Lung microvascular endothelial cell (primary cell): ENCODE data around the gene CMA1. TPM values are rescaled to one million over a fixed set of nuclear protein-coding genes. Genes with fewer than 3 reads are reported as not detected.

ENCODE experiments used
- DNase-seq, 2 donors: peaks; one replicate each; pipeline versions ENCODE4 v3.0.0 to v3.0.0-alpha.2; 2010; ENCODE audit warnings: low read depth in 2 of 2
- total RNA-seq: library from RNA; depleted of rRNA; stranded (reverse); fragments of >200 nt; gene quantifications from 2 replicates; pipeline ENCODE4 v1.2.1, GENCODE V29; 2014

CMA1 gene
- total RNA-seq, 1 donor from 2014 or later = not detected

DNA sequence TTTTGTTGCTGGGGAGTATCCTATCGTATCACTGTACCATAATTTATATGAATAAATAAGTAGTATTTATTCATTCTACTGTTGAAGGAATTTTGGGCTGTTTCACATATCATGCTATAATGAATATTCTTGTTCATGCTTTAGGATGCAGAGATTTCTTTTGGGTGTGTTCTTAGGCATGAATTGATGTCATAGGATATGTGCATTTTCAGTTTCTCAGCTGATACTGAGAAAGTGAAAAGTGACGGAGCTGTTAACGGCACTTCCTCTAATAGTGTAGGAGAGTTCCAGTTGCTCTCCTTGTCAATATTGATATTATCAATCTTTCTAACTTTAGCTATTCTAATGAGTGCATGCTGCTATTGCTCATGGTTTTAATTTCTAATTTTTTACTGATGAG lies 42.3 kb downstream of the CMA1 start:
- no peak for DNase-seq

DNA sequence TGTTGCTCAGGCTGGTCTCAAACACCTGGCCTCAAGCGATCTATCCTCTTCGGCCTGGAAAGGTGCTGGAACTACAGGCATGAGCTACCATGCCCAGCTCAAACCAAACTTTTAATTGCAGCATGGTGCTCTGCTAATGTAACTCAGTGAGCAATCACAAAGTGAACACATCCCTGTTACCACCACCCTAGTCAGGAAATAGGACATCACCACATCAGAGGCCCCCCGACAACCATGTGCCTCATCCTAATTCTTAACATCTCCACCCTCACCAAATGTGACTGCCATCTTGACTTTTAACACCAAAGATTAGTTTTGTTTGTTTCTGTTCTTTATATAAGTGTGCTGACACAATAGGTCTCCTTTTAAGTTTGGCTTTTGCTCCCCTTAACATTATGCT lies 42.7 kb downstream of the CMA1 start:
- no peak for DNase-seq

DNA sequence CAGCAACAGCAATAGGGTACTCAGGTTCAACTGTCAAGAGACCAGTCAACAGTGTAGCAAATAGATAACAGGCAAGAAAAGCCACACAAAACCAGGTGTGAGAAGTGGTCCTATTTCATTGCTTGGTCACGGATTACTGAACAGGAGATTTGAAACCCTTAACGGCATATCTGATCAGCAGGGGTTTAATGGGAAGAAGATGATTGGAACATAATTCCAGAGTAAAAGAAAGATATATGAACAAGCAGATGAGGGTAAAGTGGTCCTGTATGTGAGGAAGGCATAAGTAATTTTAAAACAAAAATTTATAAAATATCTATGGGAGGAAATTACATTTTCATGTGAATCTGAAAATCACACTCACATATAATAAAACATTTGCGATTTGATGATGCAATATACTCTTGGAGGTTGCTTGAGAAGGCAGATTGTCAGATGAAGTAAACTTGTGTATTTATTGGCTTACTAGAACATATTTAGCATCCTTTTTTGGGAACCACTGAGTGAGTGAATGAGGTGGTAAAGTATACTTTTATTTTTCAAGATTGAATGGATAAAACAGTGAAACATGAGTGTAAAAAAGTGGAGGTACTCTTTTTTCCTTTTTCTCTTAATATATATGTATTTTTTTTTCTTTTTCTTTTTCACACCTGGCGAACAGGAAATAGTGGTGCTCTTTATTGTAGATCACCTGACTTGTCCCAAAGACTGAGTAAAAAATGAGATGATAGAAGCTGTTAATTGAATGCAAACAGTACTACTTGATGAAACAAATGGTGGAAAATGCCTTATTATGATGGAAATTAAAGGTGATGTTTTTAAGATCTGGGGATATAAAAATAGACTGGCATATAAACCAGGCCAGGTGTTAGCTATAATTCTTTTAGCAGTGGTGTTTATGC lies 43.9 kb downstream of the CMA1 start:
- DNase-seq = no peak

DNA sequence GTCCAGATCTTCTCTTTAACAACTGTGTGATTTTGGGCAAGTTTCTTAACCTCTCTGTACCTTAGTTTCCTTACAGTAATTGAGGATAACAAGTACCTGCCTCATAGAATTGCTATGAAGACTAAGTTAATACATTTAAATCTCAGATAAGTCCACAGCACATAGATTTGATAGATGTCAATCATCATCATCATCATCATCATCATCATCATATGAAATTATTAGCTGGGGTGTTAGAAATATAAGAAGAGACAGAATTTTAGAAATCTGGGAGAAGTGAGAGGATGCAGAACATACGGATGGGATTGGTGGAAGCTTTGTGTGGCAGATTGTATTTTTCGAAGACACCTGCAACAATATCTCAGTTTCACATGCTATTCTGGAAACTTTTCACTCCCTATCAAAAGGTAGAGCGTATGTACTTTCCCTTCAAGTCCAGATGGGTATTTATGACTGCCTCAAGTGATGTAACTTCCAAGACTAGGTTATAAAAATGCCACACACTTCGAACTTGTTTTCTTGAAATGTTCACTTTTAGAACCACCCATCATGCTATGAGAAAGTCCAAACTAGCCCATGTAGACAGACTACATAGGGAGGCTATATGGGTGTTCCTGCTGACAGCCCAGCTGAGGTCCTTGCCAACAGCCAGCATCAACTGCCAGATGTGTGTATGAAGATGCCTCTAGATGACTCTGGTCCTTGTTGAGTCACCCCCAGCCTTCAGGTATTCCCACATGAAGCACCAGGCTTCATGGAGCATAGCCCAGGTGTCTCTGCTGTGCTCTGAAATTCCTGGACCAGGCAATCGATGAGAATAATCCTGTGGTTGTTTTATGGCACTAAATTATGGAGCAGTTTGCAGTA lies 44.8 kb downstream of the CMA1 start:
- DNase-seq = no peak

DNA sequence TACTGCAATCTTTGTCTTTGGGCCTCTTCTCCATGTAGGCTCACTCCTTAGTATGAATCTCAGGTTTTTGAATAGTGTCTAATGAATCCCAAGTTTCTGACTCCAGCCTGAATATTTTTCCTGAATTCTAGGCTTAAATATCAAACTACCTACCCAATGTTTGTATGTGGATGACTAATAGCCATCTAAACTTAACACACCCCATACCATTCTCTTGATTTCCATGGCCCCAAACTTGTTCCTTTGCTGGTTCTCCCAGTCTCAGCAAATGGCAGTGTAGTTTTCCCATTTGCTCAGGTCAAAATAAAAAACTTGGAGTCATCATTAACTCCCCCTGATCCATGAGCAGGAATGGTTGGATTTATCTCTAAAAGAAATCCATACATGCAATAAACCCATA lies 46.7 kb downstream of the CMA1 start:
- no peak for DNase-seq

DNA sequence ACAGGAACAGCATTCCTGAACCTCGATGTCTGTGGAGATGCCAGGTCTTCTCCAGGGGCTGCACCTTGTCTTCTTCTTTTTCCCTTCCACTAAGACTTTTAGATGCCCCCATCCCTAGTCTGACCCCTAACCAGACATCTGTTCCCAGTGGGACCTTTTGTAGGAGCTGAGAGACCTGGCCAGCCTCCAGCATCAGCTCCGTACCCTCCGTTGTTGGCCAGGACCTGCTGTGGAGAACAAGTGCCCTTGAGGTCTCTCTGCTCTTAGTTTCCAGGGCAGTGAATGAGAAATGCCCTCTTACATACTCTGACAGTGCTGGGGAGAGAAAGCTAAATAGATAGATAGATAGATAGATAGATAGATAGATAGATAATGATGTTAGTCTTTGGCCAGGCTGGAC lies 48.7 kb downstream of the CMA1 start:
- DNase-seq = no peak

DNA sequence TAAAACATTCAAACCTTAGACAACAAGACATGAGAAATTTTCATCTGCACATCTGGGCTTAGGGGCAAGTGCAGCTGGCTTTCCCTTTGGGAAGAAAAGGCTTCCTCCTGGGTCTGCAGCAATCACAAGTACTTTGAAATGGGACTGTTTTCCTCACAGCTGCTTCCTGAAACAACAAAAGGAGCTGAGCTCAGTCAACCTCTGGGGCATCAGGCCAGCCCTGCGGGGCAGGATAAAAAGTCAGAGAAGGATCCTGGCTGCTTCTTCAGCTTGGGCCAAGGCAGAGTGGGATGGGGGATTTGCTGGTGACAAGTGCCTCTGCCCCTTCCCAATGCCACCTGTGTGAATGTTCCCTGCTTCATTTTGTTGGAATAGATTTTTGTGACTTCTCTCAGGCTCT lies 49.3 kb downstream of the CMA1 start:
- peak in 1 of 2 donors; percentile 73 for DNase-seq

DNA sequence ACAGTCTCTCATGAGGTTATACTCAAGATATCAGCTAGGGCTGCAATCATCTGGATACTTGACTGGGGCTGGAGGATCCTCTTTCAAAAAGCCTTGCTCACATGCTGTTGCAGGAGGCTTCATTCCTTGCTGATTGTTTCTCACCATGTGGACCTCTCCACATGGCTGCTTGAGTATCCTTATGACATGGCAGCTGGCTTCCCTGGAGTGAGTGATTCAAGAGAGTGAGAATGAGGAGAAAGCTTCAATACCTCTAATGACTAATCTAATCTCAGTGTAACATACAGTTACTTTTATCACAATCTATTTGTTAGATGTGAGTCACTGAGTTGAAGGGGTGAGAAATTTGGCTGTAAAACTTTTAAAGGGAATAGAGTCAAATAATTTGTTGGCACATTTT lies 51.1 kb downstream of the CMA1 start:
- DNase-seq = no peak

Other genes starting within 250 kb of the CMA1 start
- gene TGM1, start 245.1 kb downstream of the CMA1 start, total RNA-seq = under 0.01 and 0.20 TPM in 2 replicates
- gene RABGGTA, start 236.7 kb downstream of the CMA1 start, total RNA-seq = 11.8 and 17.3 TPM in 2 replicates
- gene DHRS1, start 208.5 kb downstream of the CMA1 start, total RNA-seq = 6.3 and 8.7 TPM in 2 replicates
- gene NOP9, start 208.4 kb downstream of the CMA1 start, total RNA-seq = 15.7 and 20.4 TPM in 2 replicates
- gene CIDEB, start 200.3 kb downstream of the CMA1 start, total RNA-seq = 1.3 and 2.6 TPM in 2 replicates
- 2.0 and 2.8 TPM in 2 replicates for gene LTB4R2, start 198.1 kb downstream of the CMA1 start, total RNA-seq
- gene LTB4R, start 196.8 kb downstream of the CMA1 start, total RNA-seq = 2.0 and 2.2 TPM in 2 replicates
- 34.9 and 60.1 TPM in 2 replicates for gene ADCY4, start 173.2 kb downstream of the CMA1 start, total RNA-seq
- gene RIPK3, start 168.3 kb downstream of the CMA1 start, total RNA-seq = 0.60 and 0.65 TPM in 2 replicates
- gene NFATC4, start 140.1 kb downstream of the CMA1 start, total RNA-seq = 0.60 and 0.87 TPM in 2 replicates
- gene NYNRIN, start 109.3 kb downstream of the CMA1 start, total RNA-seq = 1.4 and 4.1 TPM in 2 replicates
- 0.20 and 0.22 TPM in 2 replicates for gene CBLN3, start 78.6 kb downstream of the CMA1 start, total RNA-seq
- 30.3 and 45.8 TPM in 2 replicates for gene KHNYN, start 78.3 kb downstream of the CMA1 start, total RNA-seq
- 6.5 and 7.3 TPM in 2 replicates for gene SDR39U1, start 65.5 kb downstream of the CMA1 start, total RNA-seq
- gene CTSG, start 68.0 kb upstream of the CMA1 start, total RNA-seq = not detected in 2 replicates
- gene GZMH, start 101.4 kb upstream of the CMA1 start, total RNA-seq = not detected in 2 replicates
- not detected in 2 replicates for gene GZMB, start 125.9 kb upstream of the CMA1 start, total RNA-seq